Sigmoid colon (tissue), 7 donors: ENCODE measurements around the gene DDX3X. TPM values are rescaled to one million over a fixed set of nuclear protein-coding genes. Genes with fewer than 3 reads are reported as not detected.
"Not testable (repeated sequence)": the region's sequence is repeated elsewhere in the genome, so short reads cannot be mapped to it uniquely, and the experiment has no call there.

Experiments
- DNase-seq: peaks from one replicate; pipeline ENCODE4 v3.0.0-alpha.2; 2019
- H3K27ac ChIP-seq, 4 donors: fragments of 200-600 bp; sonication (generic); one replicate each; pipeline ENCODE4 v1.5.1; 2016 to 2019; ENCODE audit warnings: mild to moderate bottlenecking in 1 of 4
- H3K27me3 ChIP-seq, 3 donors: fragments of 200-600 bp; sonication (generic); one replicate each; pipeline ENCODE4 v1.5.1; 2019; ENCODE audit warnings: mild to moderate bottlenecking in 1 of 3
- H3K36me3 ChIP-seq, 4 donors: fragments of 200-600 bp; sonication (generic); one replicate each; pipeline ENCODE4 v1.5.1; 2016 to 2019
- H3K4me1 ChIP-seq, 4 donors: fragments of 200-600 bp; sonication (generic); one replicate each; pipeline ENCODE4 v1.5.1; 2017 to 2019
- H3K4me3 ChIP-seq, 4 donors: fragments of 200-600 bp; sonication (generic); one replicate each; pipeline ENCODE4 v1.5.1; 2017 to 2019; ENCODE audit warnings: mild to moderate bottlenecking in 2 of 4, moderate library complexity in 1 of 4
- H3K9me3 ChIP-seq, 4 donors: fragments of 200-600 bp in 3 of 4; sonication (generic) in 3 of 4; one replicate each; pipeline versions ENCODE4 v1.5.1 to v1.6.1; 2013 to 2019
- CTCF ChIP-seq, 4 experiments: fragments of 450-650 bp in 3 of 4; fragments of 200-600 bp in 1 of 4; IDR thresholded peaks; one replicate each; pipeline ENCODE4 v1.5.1; 2016 to 2019; ENCODE audit warnings: antibody characterized with exemption in 4 of 4, mild to moderate bottlenecking in 3 of 4, moderate library complexity in 2 of 4
- EP300 ChIP-seq, 4 donors: sonication (generic); formaldehyde crosslinking; IDR thresholded peaks; one replicate each; pipeline ENCODE4 v1.6.1; 2017; ENCODE audit warnings: antibody characterized with exemption in 4 of 4
- POLR2A ChIP-seq, 2 donors: fragments of 450-650 bp; IDR thresholded peaks; one replicate each; pipeline ENCODE4 v1.6.1; 2016; ENCODE audit warnings: antibody characterized with exemption in 2 of 2, mild to moderate bottlenecking in 2 of 2, moderate library complexity in 2 of 2
- POLR2AphosphoS5 ChIP-seq, 4 donors: sonication (generic); formaldehyde crosslinking; IDR thresholded peaks; one replicate each; pipeline ENCODE4 v1.6.1; 2017; ENCODE audit warnings: antibody characterized with exemption in 4 of 4
- WGBS, 2 donors: extraction: QIAGEN DNeasy Blood & Tissue Kit; methylation state at CpG; one replicate each; pipeline ENCODE4 v1.1.7; 2013; 5-methylcytosine and 5-hydroxymethylcytosine counted together
- intact Hi-C: fragments of 100-400 bp; cut with DNase I; formaldehyde crosslinking; loops from one replicate; pipeline ENCODE4 v1.15.1; 2023
- polyA plus RNA-seq, 3 donors: library from polyadenylated mRNA; stranded (reverse); fragments of 200-250 nt; gene quantifications; one replicate each; pipeline ENCODE4 v1.2.3, GENCODE V29; 2013
- total RNA-seq, 4 donors: library from RNA; depleted of rRNA; stranded (reverse); fragments of >200 nt; gene quantifications; one replicate each; pipeline ENCODE4 v1.1.0, GENCODE V29; 2016
- donor health status: healthy with polysubstance abuse.
- donor health status: Bipolar disorder and iron deficiency.
- donor health status: healthy.

Gene DDX3X
- total and polyA plus RNA-seq, 7 donors: 86.0 to 218 (median 146) TPM

GRCh38 chrX:41352329-41352838 is 18.4 kb downstream of the DDX3X start:
- H3K27me3 ChIP-seq: no peaks in the 10 kb centered on the region
- TF ChIP-seq CTCF (IDR thresholded peaks at IDR 0.05) (no peak), POLR2AphosphoS5 (IDR thresholded peaks at IDR 0.05) (no peak), EP300 (IDR thresholded peaks at IDR 0.05) (no peak), POLR2A (IDR thresholded peaks at IDR 0.05) (no peak)
- peaks cover 0 to 10% (median 0%) of the 10 kb centered on the region in 4 donors for H3K4me1 ChIP-seq
- DNase-seq: no peak
- H3K27ac ChIP-seq: no peak overlapping the region
- 66 to 72% methylated on average over 3 of the region's 3 CpGs for WGBS, 2 donors
- H3K36me3 ChIP-seq: peaks cover 0 to 17% (median 13%) of the 10 kb centered on the region in 4 donors
- H3K4me3 ChIP-seq: no peak overlapping the region
- H3K9me3 ChIP-seq: no peaks in the 10 kb centered on the region
- intact Hi-C loops: no loop called here

GRCh38 chrX:41353985-41354384 is 20.0 kb downstream of the DDX3X start:
- TF ChIP-seq POLR2A (IDR thresholded peaks at IDR 0.05) (no peak), POLR2AphosphoS5 (IDR thresholded peaks at IDR 0.05) (no peak), EP300 (IDR thresholded peaks at IDR 0.05) (no peak)
- Histone ChIP-seq H3K27ac (no peak overlapping the region), H3K36me3 (peaks cover 0 to 7% (median 0%) of the 10 kb centered on the region in 4 donors), H3K4me1 (peaks cover 0 to 10% (median 0%) of the 10 kb centered on the region in 4 donors), H3K27me3 (no peaks in the 10 kb centered on the region), H3K4me3 (no peak overlapping the region), H3K9me3 (no peaks in the 10 kb centered on the region)
- WGBS, 2 donors: 69 to 74% methylated on average over 3 of the region's 3 CpGs
- intact Hi-C loops: no loop called here
- no peak for DNase-seq

- Histone ChIP-seq H3K4me1 (no peaks in the 10 kb centered on the region), H3K27me3 (peaks cover 0 to 3% (median 0%) of the 10 kb centered on the region in 3 donors), H3K4me3 (no peak overlapping the region), H3K27ac (no peak overlapping the region), H3K36me3 (no peaks in the 10 kb centered on the region), H3K9me3 (no peaks in the 10 kb centered on the region)
- DNase-seq: no peak
- no peak for TF ChIP-seq POLR2A (IDR thresholded peaks at IDR 0.05)
- no peak for TF ChIP-seq EP300 (IDR thresholded peaks at IDR 0.05)
- TF ChIP-seq POLR2AphosphoS5 (IDR thresholded peaks at IDR 0.05): no peak
- TF ChIP-seq CTCF (IDR thresholded peaks at IDR 0.05): no peak
- intact Hi-C loops: no loop called here
- WGBS, 2 donors: 94 to 97% methylated on average over 4 of the region's 4 CpGs
These were observed 35.2 kb downstream of the DDX3X start for GRCh38 chrX:41369152-41369551.

GRCh38 chrX:41371575-41371974 is 37.6 kb downstream of the DDX3X start:
- H3K9me3 ChIP-seq, H3K36me3 ChIP-seq, intact Hi-C loops, H3K4me3 ChIP-seq, H3K27ac ChIP-seq, H3K27me3 ChIP-seq, H3K4me1 ChIP-seq, DNase-seq: not testable (repeated sequence)
- 96 to 98% methylated on average over 5 of the region's 5 CpGs for WGBS, 2 donors

GRCh38 chrX:41373989-41374606 is 40.1 kb downstream of the DDX3X start:
- TF ChIP-seq EP300 (IDR thresholded peaks at IDR 0.05): no peak
- no peak for TF ChIP-seq POLR2AphosphoS5 (IDR thresholded peaks at IDR 0.05)
- TF ChIP-seq POLR2A (IDR thresholded peaks at IDR 0.05): no peak
- no peak for TF ChIP-seq CTCF (IDR thresholded peaks at IDR 0.05)
- intact Hi-C loops: no loop called here
- Histone ChIP-seq H3K4me3 (no peak overlapping the region), H3K27me3 (peaks cover 0 to 3% (median 0%) of the 10 kb centered on the region in 3 donors), H3K36me3 (no peaks in the 10 kb centered on the region), H3K27ac (no peak overlapping the region), H3K9me3 (no peaks in the 10 kb centered on the region), H3K4me1 (no peaks in the 10 kb centered on the region)
- WGBS, 2 donors: 87 to 88% methylated on average over 5 of the region's 5 CpGs
- no peak for DNase-seq

GRCh38 chrX:41377624-41378023 is 43.7 kb downstream of the DDX3X start:
- Histone ChIP-seq H3K36me3 (no peaks in the 10 kb centered on the region), H3K27me3 (peaks cover 0 to 3% (median 0%) of the 10 kb centered on the region in 3 donors), H3K4me1 (no peaks in the 10 kb centered on the region), H3K27ac (no peak overlapping the region), H3K9me3 (no peaks in the 10 kb centered on the region), H3K4me3 (no peak overlapping the region)
- WGBS, 2 donors: 78 to 90% methylated on average over 8 of the region's 8 CpGs
- no peak for TF ChIP-seq POLR2A (IDR thresholded peaks at IDR 0.05)
- no peak for TF ChIP-seq POLR2AphosphoS5 (IDR thresholded peaks at IDR 0.05)
- no peak for TF ChIP-seq CTCF (IDR thresholded peaks at IDR 0.05)
- no peak for TF ChIP-seq EP300 (IDR thresholded peaks at IDR 0.05)
- DNase-seq: no peak
- intact Hi-C loops: no loop called here
